ENCODE results near the gene MACROD2. TPM values are rescaled to one million over a fixed set of nuclear protein-coding genes. Genes with fewer than 3 reads are reported as not detected.
"Not testable (repeated sequence)": the region's sequence is repeated elsewhere in the genome, so short reads cannot be mapped to it uniquely, and the experiment has no call there.

MACROD2 gene
- total RNA-seq, 5 donors from 2014 or later (not counting 1 experiment from before 2014, with no cell fraction given), result 0.23 to 1.3 (median 0.51) TPM; not detected in 2

DNA sequence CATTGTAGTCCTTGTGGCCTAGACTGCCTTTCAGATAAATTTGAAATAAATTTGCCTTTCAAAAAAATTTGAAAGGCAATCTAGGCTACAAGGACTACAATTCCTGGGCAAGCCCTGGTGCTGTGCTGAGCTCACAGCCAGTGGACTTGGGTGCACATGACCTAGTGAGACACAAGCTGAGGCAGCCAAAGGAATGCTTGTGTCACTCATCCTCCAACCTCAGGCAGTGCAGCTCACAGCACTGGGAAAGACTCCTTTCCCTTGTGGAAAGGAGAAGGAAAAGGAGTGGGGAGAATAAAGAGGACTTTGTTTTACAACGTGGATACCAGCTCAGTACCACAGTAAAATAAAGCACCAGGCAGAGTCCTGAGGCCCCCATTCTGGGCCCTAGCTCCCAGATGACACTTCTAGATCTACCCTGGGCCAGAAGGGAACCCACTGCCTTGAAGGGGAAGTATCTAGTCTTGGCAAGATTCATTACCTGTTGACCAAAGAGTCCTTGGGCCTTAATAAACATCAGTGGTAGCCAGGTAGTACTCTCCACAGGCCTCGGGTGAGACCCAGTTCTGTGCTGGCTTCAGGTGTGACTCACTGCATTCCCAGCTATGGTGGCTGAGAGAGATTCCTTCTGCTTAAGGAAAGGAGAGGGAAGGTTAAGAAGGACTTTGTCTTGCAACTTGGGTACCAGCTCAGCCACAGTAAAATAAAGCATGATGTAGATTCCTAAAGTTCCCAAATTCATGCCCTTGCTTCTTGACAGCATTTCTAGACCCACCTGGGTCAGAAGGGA lies 1001.8 kb downstream of the MACROD2 start:
- POLR2A ChIA-PET, result no interaction called here
- Histone ChIP-seq H3K27me3 (replicated peaks in 1 of 2; ENCODE audit: control insufficient read depth in 2 of 2, extremely low read depth in 1 of 2, insufficient read depth in 2 of 2, low read length in 1 of 2) (no peaks in the 10 kb centered on the region), H3K4me1 (ENCODE audit: control insufficient read depth in 1 of 2, extremely low read depth in 1 of 2, insufficient read depth in 2 of 2, low read length in 2 of 2) (no peaks in the 10 kb centered on the region), H3K4me3 (ENCODE audit: control insufficient read depth in 1 of 2, extremely low read depth in 1 of 2, low read length in 1 of 2) (no peak overlapping the region), H3K36me3 (ENCODE audit: control insufficient read depth in 2 of 2, extremely low read depth in 1 of 2, insufficient read depth in 1 of 2, low read length in 1 of 2) (no peaks in the 10 kb centered on the region), H3K27ac (ENCODE audit: low read length) (no peak overlapping the region), H3K9me3 (no peaks in the 10 kb centered on the region)
- no peaks in the 10 kb centered on the region for H3K36me3 Mint-ChIP-seq
- no peak overlapping the region for H3K27ac Mint-ChIP-seq
- no CpG with 5 or more reads among the region's 2 CpGs for WGBS (ENCODE audit: insufficient coverage)
- CTCF ChIA-PET, result no interaction called here
- H3K4me1 Mint-ChIP-seq, result no peaks in the 10 kb centered on the region
- DNase-seq (no peak), ATAC-seq (replicated peaks in 1 of 4) (no peak)
- no peaks in the 10 kb centered on the region for H3K27me3 Mint-ChIP-seq
- no peak overlapping the region for H3K4me3 Mint-ChIP-seq
- H3K9me3 Mint-ChIP-seq, result peaks cover 9 to 38% (median 21%) of the 10 kb centered on the region in 3 donors

DNA sequence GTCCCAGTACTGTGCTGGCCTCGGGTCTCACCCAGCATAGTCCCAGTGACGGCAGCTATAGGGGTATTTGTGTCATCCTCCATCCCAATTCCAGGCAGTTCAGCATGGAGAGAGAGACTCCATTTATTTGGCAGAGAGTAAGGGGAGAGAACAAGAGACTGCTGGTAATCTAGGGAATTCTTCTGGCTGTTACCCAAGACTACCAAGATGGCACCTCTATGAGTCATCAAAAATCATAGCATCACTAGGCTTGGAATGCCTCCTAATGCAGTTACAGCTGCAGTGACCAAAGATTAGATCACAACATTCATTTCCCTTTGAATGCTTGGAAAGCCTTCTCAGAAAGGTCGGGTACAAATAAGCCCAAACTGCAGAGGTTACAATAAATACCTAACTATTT lies 1002.5 kb downstream of the MACROD2 start:
- Mint-ChIP-seq H3K9me3 (peaks cover 9 to 42% (median 21%) of the 10 kb centered on the region in 3 donors), H3K4me1 (no peaks in the 10 kb centered on the region), H3K27ac (no peak overlapping the region), H3K4me3 (no peak overlapping the region), H3K36me3 (no peaks in the 10 kb centered on the region), H3K27me3 (no peaks in the 10 kb centered on the region)
- ChIA-PET POLR2A (no interaction called here), CTCF (no interaction called here)
- ATAC-seq (replicated peaks in 1 of 4) (no peak), DNase-seq (no peak)
- H3K27ac ChIP-seq (ENCODE audit: low read length), result no peak overlapping the region
- WGBS (ENCODE audit: insufficient coverage), result no CpG with 5 or more reads among the region's 3 CpGs
- H3K36me3 ChIP-seq (ENCODE audit: control insufficient read depth in 2 of 2, extremely low read depth in 1 of 2, insufficient read depth in 1 of 2, low read length in 1 of 2), result no peaks in the 10 kb centered on the region
- H3K4me3 ChIP-seq (ENCODE audit: control insufficient read depth in 1 of 2, extremely low read depth in 1 of 2, low read length in 1 of 2), result no peak overlapping the region
- H3K9me3 ChIP-seq, result no peaks in the 10 kb centered on the region
- H3K4me1 ChIP-seq (ENCODE audit: control insufficient read depth in 1 of 2, extremely low read depth in 1 of 2, insufficient read depth in 2 of 2, low read length in 2 of 2), result no peaks in the 10 kb centered on the region
- H3K27me3 ChIP-seq (replicated peaks in 1 of 2; ENCODE audit: control insufficient read depth in 2 of 2, extremely low read depth in 1 of 2, insufficient read depth in 2 of 2, low read length in 1 of 2), result no peaks in the 10 kb centered on the region

DNA sequence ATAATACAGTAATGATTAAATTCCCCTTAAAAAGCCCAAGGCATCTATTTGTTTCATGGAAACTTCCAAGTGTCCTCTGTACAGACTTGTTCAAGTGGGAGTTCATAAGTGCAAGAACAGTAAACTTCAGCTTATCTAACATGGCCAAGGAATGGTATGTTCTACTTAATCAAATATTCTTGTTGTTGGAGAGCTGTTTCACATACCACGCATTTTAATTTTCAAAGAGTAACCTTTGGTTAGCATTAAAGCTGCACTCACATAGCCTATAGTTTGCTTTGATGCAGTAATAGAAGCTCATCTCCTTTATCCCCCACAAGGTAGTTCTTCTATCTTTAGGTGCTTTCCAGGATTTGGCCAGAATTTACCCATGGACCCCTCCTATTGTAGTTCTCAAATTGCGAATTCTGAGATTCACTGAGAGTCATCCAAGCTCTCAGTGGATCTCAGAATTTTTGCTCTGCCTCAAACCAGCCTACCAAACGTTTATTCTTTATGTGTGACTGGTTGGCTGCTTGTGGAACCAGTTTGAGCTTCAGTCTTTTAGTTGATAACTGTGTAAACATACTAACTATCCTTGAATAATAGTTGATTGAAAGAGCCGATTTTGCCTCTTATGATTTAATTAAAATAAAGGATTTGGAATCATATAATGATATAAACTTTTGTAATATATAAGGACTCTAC lies 1010.1 kb downstream of the MACROD2 start:
- CTCF ChIA-PET, result no interaction called here
- no peaks in the 10 kb centered on the region for H3K4me1 ChIP-seq (ENCODE audit: control insufficient read depth in 1 of 2, extremely low read depth in 1 of 2, insufficient read depth in 2 of 2, low read length in 2 of 2)
- Mint-ChIP-seq H3K4me3 (no peak overlapping the region), H3K4me1 (no peaks in the 10 kb centered on the region), H3K36me3 (no peaks in the 10 kb centered on the region), H3K27ac (no peak overlapping the region), H3K9me3 (peaks cover 0 to 17% (median 8%) of the 10 kb centered on the region in 3 donors), H3K27me3 (no peaks in the 10 kb centered on the region)
- H3K9me3 ChIP-seq, result no peaks in the 10 kb centered on the region
- no peaks in the 10 kb centered on the region for H3K27me3 ChIP-seq (replicated peaks in 1 of 2; ENCODE audit: control insufficient read depth in 2 of 2, extremely low read depth in 1 of 2, insufficient read depth in 2 of 2, low read length in 1 of 2)
- H3K36me3 ChIP-seq (ENCODE audit: control insufficient read depth in 2 of 2, extremely low read depth in 1 of 2, insufficient read depth in 1 of 2, low read length in 1 of 2), result no peaks in the 10 kb centered on the region
- no peak overlapping the region for H3K4me3 ChIP-seq (ENCODE audit: control insufficient read depth in 1 of 2, extremely low read depth in 1 of 2, low read length in 1 of 2)
- POLR2A ChIA-PET, result no interaction called here
- WGBS (ENCODE audit: insufficient coverage), result no CpG with 5 or more reads among the region's 4 CpGs
- ATAC-seq (replicated peaks in 1 of 4), result no peak
- no peak for DNase-seq
- no peak overlapping the region for H3K27ac ChIP-seq (ENCODE audit: low read length)

DNA sequence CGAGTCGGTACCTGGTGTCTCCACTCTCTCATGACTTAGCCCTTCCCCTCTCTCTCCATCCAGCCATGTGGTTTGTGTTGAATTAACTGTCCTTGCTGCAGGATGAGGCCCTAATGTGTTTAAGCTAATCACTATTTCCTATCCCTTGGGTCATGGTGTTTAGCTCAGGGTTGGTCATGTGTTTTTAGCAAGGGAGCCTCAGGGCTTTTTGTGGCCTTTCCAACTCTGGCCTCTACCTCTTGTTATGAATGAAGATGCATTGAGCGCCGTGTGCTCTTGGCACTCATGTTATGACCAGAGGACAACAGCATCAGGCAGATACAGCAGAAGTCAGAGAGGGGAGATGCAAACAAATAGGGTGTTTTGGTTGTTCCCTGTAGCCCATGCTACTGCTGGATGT lies 1016.3 kb downstream of the MACROD2 start:
- Mint-ChIP-seq H3K27ac (no peak overlapping the region), H3K27me3 (no peaks in the 10 kb centered on the region), H3K36me3 (no peaks in the 10 kb centered on the region), H3K4me3 (no peak overlapping the region), H3K9me3 (peaks cover 0 to 15% (median 2%) of the 10 kb centered on the region in 3 donors), H3K4me1 (no peaks in the 10 kb centered on the region)
- no peaks in the 10 kb centered on the region for H3K9me3 ChIP-seq
- CTCF ChIA-PET, result no interaction called here
- H3K27me3 ChIP-seq (replicated peaks in 1 of 2; ENCODE audit: control insufficient read depth in 2 of 2, extremely low read depth in 1 of 2, insufficient read depth in 2 of 2, low read length in 1 of 2), result no peaks in the 10 kb centered on the region
- H3K36me3 ChIP-seq (ENCODE audit: control insufficient read depth in 2 of 2, extremely low read depth in 1 of 2, insufficient read depth in 1 of 2, low read length in 1 of 2), result no peaks in the 10 kb centered on the region
- POLR2A ChIA-PET, result no interaction called here
- no peak overlapping the region for H3K27ac ChIP-seq (ENCODE audit: low read length)
- no peaks in the 10 kb centered on the region for H3K4me1 ChIP-seq (ENCODE audit: control insufficient read depth in 1 of 2, extremely low read depth in 1 of 2, insufficient read depth in 2 of 2, low read length in 2 of 2)
- no peak overlapping the region for H3K4me3 ChIP-seq (ENCODE audit: control insufficient read depth in 1 of 2, extremely low read depth in 1 of 2, low read length in 1 of 2)
- DNase-seq (no peak), ATAC-seq (replicated peaks in 1 of 4) (no peak)
- 77% methylated on average over 2 of the region's 4 CpGs for WGBS (ENCODE audit: insufficient coverage)

DNA sequence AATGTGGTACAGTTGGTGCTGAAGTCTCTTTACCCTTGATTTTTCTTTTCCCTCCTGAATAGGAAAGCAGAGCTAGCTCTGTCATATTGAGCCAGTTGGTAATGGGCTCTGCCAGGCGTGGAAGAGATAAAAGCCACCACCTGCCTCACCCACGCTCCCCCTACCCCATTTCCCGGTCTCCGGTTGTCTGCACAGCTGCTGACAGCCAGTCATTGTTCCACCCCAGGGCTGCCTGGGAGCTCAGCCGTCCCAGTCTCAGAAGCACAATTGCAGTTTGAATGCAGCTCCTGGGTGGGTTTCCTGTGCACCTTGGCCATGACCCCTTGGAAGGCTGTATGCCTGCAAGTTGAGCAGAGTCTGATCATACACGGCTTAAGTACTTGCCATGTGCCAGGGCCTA lies 1017.2 kb downstream of the MACROD2 start:
- no peak overlapping the region for H3K4me3 ChIP-seq (ENCODE audit: control insufficient read depth in 1 of 2, extremely low read depth in 1 of 2, low read length in 1 of 2)
- ATAC-seq (replicated peaks in 1 of 4), result no peak
- ChIA-PET CTCF (no interaction called here), POLR2A (no interaction called here)
- Mint-ChIP-seq H3K4me3 (no peak overlapping the region), H3K36me3 (no peaks in the 10 kb centered on the region), H3K4me1 (no peaks in the 10 kb centered on the region), H3K9me3 (peaks cover 0 to 20% (median 2%) of the 10 kb centered on the region in 3 donors), H3K27me3 (no peaks in the 10 kb centered on the region), H3K27ac (no peak overlapping the region)
- H3K36me3 ChIP-seq (ENCODE audit: control insufficient read depth in 2 of 2, extremely low read depth in 1 of 2, insufficient read depth in 1 of 2, low read length in 1 of 2), result no peaks in the 10 kb centered on the region
- H3K27me3 ChIP-seq (replicated peaks in 1 of 2; ENCODE audit: control insufficient read depth in 2 of 2, extremely low read depth in 1 of 2, insufficient read depth in 2 of 2, low read length in 1 of 2), result no peaks in the 10 kb centered on the region
- 13% methylated on average over 3 of the region's 6 CpGs for WGBS (ENCODE audit: insufficient coverage)
- H3K27ac ChIP-seq (ENCODE audit: low read length), result no peak overlapping the region
- no peak for DNase-seq
- H3K9me3 ChIP-seq, result no peaks in the 10 kb centered on the region
- H3K4me1 ChIP-seq (ENCODE audit: control insufficient read depth in 1 of 2, extremely low read depth in 1 of 2, insufficient read depth in 2 of 2, low read length in 2 of 2), result no peaks in the 10 kb centered on the region

DNA sequence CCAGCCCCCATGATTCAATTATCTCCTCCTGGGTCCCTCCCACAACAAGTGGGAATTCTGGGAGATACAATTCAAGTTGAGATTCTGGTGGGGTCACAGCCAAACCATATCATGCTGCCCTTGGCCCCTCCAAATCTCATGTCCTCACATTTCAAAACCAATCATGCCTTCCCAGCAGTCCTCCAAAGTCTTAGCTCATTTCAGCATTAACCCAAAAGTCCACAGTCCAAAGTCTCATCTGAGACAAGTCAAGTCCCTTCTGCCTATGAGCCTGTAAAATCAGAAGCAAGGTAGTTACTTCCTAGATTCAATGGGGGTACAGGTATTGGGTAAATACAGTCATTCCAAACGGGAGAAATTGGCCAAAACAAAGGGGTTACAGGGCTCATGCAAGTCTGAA lies 1021.6 kb downstream of the MACROD2 start:
- peaks cover 0 to 27% (median 2%) of the 10 kb centered on the region in 3 donors for H3K9me3 Mint-ChIP-seq
- CTCF ChIA-PET, result not testable (repeated sequence)

More for the DNA sequence above, 1021.6 kb downstream of the MACROD2 start:
- POLR2A ChIA-PET; H3K27ac ChIP-seq (ENCODE audit: low read length); H3K27me3 ChIP-seq (replicated peaks in 1 of 2; ENCODE audit: control insufficient read depth in 2 of 2, extremely low read depth in 1 of 2, insufficient read depth in 2 of 2, low read length in 1 of 2); H3K27ac Mint-ChIP-seq; H3K9me3 ChIP-seq; H3K4me3 ChIP-seq (ENCODE audit: control insufficient read depth in 1 of 2, extremely low read depth in 1 of 2, low read length in 1 of 2); H3K4me1 ChIP-seq (ENCODE audit: control insufficient read depth in 1 of 2, extremely low read depth in 1 of 2, insufficient read depth in 2 of 2, low read length in 2 of 2); ATAC-seq (replicated peaks in 1 of 4); H3K27me3 Mint-ChIP-seq; H3K36me3 ChIP-seq (ENCODE audit: control insufficient read depth in 2 of 2, extremely low read depth in 1 of 2, insufficient read depth in 1 of 2, low read length in 1 of 2); H3K36me3 Mint-ChIP-seq; DNase-seq; H3K4me1 Mint-ChIP-seq; H3K4me3 Mint-ChIP-seq: not testable (repeated sequence)
- no CpG with 5 or more reads among the region's 1 CpG for WGBS (ENCODE audit: insufficient coverage)

All from T-cell (primary cell).